ENCODE results near the gene MAP1LC3B. TPM values are rescaled to one million over a fixed set of nuclear protein-coding genes. Genes with fewer than 3 reads are reported as not detected.

MAP1LC3B gene
- 118 TPM for total RNA-seq
- long read RNA-seq, transcript MAP1LC3B-201 (4 exons, 2,688 nt), result major isoform, 388 of 416 reads
- long read RNA-seq, partial matches to known transcripts, result 6 of 416 reads
- long read RNA-seq, other reads (novel, unspliced or antisense), result 22 of 416 reads

DNA sequence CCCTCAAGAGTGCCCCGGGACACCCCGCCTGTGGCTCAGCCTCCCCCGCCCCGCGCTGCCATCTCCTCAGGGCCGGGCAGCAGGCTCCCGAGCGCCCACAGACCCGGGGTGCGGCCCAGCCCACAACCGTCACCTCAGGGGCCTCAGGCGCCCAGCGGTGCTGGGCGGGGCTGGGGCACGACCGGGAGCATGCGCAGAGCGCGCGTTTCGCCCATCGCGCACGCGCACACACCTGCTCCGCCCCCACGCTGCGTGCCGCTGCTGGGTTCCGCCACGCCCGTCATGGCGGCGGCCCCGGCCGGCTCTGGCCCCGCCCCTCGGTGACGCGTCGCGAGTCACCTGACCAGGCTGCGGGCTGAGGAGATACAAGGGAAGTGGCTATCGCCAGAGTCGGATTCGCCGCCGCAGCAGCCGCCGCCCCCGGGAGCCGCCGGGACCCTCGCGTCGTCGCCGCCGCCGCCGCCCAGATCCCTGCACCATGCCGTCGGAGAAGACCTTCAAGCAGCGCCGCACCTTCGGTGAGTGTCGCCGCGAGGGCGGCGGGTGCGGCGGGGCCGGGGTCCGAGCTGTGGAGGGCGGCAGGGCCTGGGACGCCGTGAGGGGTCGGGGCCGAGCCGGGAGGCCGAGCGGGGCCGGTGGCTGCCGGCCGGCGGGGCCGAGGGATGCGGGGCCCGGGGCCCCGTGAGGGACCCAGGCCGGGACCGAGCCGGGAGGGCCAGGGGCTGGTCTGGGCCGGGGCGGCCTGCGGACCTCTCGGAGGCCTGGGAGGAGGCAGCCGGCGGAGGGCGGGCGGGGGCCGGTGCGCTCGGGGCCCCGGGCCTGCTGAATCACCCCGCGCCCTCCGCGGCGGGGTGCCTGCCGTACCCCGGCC, at the start of gene MAP1LC3B:
Gene MAP1LC3B, plus strand, starts transcription at position 387 of the 871 bp plus-strand sequence. Its CDS starts 92 bp downstream, at position 479.
- intact Hi-C loops (cut with DNase I), result loop anchor here (5.0 kb wide), 1 partner anchor 75 kb away; the partner anchor contains the start of gene C16orf95
- ATAC-seq (ENCODE audit: poor library complexity), result peak; percentile 94
- DNase-seq, result peak; percentile 98

DNA sequence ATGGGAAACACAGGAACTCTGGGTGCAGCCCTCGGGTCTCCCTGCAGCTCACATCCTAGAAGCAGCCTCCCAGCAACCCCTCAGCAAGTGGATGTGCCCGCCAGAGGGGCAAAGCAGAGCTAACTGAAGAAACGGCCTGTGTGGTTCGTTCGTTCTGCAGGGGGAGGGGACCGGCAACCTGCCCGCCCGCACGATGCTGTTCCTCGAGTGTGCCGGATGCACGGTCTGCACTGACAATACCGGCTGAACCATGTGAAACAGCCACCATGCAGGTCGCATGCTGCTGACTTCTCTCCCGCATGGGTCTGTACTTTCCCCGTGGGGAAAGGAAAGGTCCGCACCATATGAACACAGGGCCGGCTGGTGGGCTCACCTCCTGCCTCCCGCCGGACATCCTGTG, 49.6 kb upstream of the MAP1LC3B start:
- DNase-seq, result no peak
- intact Hi-C loops (cut with DNase I), result no loop called here
- ATAC-seq (ENCODE audit: poor library complexity), result no peak

DNA sequence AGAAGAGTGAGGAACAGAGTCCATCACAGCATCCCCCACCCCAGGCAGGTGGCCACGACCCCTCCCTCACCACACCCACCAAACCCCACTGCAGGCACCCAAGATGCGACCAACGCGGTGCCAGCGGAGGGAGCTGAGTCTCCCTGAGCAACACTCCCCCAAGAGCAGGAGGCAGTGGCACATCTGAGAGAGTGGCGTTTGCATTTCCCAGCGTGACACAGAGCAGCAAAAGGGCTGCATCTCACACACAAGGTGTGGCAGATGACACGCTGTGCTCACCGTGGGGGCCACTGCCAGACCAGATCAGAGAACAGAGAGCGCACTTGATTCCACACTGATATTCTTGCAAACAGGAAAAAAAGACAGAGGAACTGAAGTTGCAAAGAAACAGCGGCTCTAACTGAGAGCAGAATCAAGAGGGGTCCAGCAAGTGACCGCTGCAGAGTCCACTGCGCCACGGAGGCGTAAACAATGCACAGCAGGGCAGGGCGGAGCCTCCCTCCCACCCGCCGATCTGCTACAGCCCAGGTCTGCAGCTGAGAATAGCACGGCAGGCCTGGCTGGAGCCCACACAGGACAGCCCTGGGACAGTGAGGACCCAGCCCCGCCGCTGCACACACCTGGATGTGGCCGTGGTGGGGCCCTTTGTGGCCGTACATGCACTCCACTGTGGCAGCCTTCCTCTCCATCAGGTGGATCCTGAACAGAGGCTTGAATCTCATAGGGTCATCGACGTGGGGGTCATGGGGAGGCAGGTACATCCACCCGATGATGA, 49.0 kb upstream of the MAP1LC3B start:
- intact Hi-C loops (cut with DNase I), result no loop called here
- ATAC-seq (ENCODE audit: poor library complexity) (no peak), DNase-seq (peak; percentile 39)

DNA sequence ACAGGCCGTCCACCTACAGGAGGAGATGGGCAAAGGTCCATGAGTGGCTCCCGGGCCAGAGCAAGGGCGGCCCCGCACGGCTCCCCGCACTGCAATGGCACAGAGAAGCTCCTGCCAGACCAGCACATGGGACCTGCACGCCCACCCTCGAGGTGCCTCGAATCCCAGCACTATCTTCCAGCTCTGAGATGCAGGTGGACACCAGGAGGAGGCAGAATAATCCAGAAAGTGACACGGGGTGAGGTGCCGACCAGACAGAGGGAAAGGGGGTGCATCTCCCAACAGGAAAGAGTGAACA, 48.4 kb upstream of the MAP1LC3B start:
- intact Hi-C loops (cut with DNase I), result no loop called here
- ATAC-seq (ENCODE audit: poor library complexity), result no peak
- DNase-seq, result no peak

DNA sequence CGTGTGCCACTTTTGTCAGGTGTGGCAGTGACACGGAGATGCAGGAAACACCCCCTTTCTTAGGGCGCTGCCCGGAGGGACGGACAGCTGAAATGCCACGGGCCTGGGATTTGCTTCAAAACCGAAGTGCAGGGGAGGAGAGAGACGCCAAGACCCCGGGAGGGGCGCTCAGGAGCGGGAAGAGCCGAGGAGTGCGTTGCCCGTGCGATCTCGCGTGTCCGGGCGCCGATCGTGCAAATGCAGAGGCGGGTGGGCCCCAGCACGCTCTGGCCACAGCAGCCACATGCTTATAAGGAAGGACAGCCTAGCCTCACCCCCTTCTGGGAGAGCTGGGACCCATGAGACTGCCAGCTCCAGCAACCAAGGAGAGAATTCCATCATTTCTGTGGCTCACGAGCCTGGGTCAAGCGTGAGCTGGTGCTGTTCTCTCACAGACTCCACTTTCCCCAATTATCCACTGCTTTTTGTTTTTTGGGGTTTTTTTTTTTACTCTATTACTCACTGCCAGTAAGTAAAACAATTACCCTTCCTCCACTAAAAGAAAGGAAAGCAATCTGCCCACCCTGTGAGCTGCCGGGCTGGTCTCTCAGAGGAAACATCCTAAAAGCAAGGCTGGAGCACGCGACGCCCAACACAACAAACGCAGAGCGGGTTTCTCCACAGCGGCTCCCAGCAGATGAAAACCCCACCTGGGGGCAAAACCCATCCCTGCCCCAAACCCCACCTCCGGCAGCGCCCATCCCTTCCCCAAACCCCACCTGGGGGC, 47.8 kb upstream of the MAP1LC3B start:
- DNase-seq (peak; percentile 39), ATAC-seq (ENCODE audit: poor library complexity) (no peak)
- intact Hi-C loops (cut with DNase I), result no loop called here

DNA sequence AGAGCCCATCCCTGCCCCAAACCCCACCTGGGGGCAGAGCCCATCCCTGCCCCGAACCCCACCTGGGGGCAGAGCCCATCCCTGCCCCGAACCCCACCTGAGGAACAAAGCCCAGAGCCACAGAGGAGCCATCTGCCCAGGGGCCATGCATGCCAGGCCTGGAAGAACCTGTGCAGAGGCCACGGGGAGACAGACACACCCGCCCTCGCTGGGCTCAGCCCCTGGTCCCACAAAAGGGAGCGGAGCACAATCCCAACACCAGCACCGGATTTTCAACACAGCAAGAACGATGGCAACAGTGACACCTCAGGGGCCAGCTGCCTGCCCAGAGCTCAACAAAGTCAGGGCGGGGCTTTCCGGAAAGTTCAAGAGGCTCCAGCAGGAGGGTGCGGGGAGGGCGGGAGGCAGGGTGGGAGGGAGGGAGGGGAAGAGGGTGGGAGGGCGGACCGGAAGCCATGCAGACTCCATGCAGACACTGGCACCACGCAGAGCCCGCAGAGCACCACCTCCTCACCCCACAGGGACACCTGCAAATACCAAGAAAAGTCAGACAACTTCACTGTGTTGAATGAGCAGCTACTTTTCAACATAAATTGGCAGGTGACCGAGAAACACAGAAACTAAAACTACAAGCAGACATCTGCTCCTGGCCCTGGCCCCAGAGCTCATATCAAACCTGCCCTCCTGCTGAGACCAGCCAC, 47.1 kb upstream of the MAP1LC3B start:
- intact Hi-C loops (cut with DNase I), result no loop called here
- peak; percentile 60 for DNase-seq
- ATAC-seq (ENCODE audit: poor library complexity), result peak; percentile 45

DNA sequence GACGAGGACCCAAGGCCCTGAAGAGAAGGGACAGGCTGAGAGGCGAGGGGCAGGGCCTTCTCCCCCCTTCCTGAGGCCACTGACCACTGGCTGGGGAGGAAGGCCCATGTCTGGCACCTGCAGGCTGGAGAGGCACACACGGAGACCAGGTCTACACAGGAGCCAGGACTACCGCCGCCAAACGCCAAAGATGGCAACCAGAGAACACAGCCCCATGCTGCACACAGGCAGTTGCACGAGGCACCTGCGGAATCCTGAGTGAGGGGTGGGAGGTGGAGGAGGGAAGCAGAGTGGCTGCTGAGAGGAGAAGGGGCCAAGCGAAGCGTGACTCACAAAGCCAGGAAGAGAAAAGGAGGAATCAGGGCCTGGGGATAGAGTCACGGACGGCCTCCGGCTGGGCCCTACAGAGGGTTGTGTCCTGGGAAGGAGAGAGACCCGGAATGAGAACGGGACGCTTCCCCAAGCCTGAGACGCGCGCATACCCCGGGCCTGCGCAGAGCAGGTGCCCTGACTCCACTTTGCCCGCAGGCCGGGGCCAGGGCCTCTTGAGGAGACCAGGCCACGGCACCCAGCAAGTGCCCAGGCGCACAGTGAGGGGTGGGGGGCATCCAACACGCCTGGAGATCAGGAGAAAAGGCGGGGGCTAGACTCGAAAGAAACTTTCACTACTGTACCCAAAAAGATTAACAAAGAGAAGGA, 46.3 kb upstream of the MAP1LC3B start:
- no peak for ATAC-seq (ENCODE audit: poor library complexity)
- DNase-seq, result peak; percentile 39
- intact Hi-C loops (cut with DNase I), result no loop called here

GRCh38 chr16:87346517-87347060, 45.5 kb upstream of the MAP1LC3B start:
- no peak for ATAC-seq (ENCODE audit: poor library complexity)
- intact Hi-C loops (cut with DNase I), result no loop called here
- no peak for DNase-seq

- no peak for ATAC-seq (ENCODE audit: poor library complexity)
- no peak for DNase-seq
- intact Hi-C loops (cut with DNase I), result no loop called here
These were observed 44.1 kb upstream of the MAP1LC3B start for GRCh38 chr16:87347932-87348615.

DNA sequence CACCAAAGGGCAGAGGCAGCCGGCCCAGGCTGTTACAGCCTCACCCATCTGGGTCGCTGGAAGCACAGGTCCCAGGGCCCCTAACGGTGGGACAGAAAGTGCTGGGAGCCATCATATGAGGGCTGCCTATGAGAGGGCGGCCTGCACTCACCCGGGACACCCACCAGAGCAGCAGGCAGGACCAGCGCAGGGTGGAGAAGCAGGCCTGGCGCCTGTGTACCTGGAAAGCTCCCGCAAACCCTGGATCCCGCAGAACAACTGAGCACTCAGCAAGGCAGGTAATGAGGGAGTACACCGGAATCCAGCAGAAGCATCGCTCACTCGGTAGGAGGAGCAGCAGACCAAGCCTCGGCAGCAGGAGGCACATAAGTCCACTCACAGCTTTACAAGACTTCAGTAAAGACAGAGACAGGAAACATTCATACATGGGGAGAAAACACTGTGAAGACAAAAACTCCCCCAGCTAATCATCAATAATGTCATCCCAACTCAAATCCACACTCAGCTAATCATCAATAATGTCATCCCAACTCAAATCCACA, 43.4 kb upstream of the MAP1LC3B start:
- ATAC-seq (ENCODE audit: poor library complexity) (no peak), DNase-seq (peak; percentile 31)
- intact Hi-C loops (cut with DNase I), result no loop called here

GRCh38 chr16:87350031-87350430, 42.1 kb upstream of the MAP1LC3B start:
- ATAC-seq (ENCODE audit: poor library complexity) (no peak), DNase-seq (no peak)
- intact Hi-C loops (cut with DNase I), result no loop called here

GRCh38 chr16:87350681-87351319, 41.3 kb upstream of the MAP1LC3B start:
- peak; percentile 28 for ATAC-seq (ENCODE audit: poor library complexity)
- intact Hi-C loops (cut with DNase I), result no loop called here

DNA sequence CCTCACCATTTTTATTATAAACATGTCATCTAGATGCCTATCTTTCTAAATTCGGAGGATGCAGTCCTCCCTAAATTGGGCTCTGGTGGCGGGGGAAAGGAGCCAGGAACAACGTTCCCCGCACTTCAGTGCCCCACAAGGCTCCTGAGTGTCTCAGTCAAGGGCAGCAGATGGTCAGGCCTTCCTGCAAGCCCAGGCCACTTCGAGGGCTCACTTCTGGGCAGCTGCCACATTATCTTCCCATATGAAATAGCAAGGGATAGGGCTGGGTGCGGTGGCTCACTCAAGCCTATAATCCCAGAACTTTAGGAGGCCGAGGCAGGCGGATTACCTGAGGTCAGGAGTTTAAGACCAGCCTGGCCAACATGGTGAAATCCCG, 40.8 kb upstream of the MAP1LC3B start:
- DNase-seq, result peak; percentile 35
- peak; percentile 34 for ATAC-seq (ENCODE audit: poor library complexity)
- intact Hi-C loops (cut with DNase I), result no loop called here

More at GRCh38 chr16:87350681-87351319, 41.3 kb upstream of the MAP1LC3B start:
- peak; percentile 46 for DNase-seq

- ATAC-seq (ENCODE audit: poor library complexity), result no peak
- peak; percentile 35 for DNase-seq
- intact Hi-C loops (cut with DNase I), result no loop called here
These were observed 39.3 kb upstream of the MAP1LC3B start for GRCh38 chr16:87352818-87353217.

GRCh38 chr16:87353613-87354012, 38.5 kb upstream of the MAP1LC3B start:
- ATAC-seq (ENCODE audit: poor library complexity) (no peak), DNase-seq (peak; percentile 34)
- intact Hi-C loops (cut with DNase I), result no loop called here

DNA sequence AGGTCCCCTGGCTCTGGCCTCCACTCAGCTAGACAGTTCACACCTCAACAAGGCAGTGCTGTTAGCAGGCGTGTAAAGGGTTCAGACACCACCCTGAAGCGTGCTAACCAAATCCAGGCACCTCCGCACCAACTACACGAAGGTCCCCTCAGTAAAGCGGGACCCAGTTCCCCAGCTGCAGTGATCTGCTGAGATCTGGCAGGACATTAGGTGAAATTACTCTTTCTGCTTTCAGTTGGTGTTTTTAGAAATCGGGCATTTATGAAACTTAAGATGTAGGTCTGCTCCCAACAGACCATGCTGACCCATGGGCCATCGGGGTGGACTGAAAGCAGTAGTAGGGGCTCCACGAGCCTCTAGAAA, 35.7 kb upstream of the MAP1LC3B start:
- ATAC-seq (ENCODE audit: poor library complexity) (no peak), DNase-seq (no peak)
- intact Hi-C loops (cut with DNase I), result no loop called here
